Stimulated activated CD8-positive, alpha-beta memory T cell treated with anti-CD3 and anti-CD28 coated beads, Interleukin-4, amount 100 ng/mL, for 4 hours (primary cell): ENCODE measurements around the gene PIGO.

Source experiments
- DNase-seq, 2 donors: peaks; one replicate each; pipeline ENCODE4 v3.0.0-alpha.2; 2020; ENCODE audit warnings: low read depth in 2 of 2, low spot score in 1 of 2

The PIGO gene

GRCh38 chr9:35096035-35096849 lies at the start of gene PIGO:
Gene PIGO (minus strand): TSS chr9:35096591. CDS start chr9:35095565, 1,026 bp downstream.
- DNase-seq, result peak; percentile 73 to 78

GRCh38 chr9:35142037-35142436 lies 45.6 kb upstream of the PIGO start:
- no peak for DNase-seq

GRCh38 chr9:35140093-35140492 lies 43.7 kb upstream of the PIGO start:
- no peak for DNase-seq

GRCh38 chr9:35136866-35137265 lies 40.5 kb upstream of the PIGO start:
- no peak for DNase-seq

GRCh38 chr9:35135988-35136387 lies 39.6 kb upstream of the PIGO start:
- DNase-seq, result no peak

GRCh38 chr9:35134920-35135319 lies 38.5 kb upstream of the PIGO start:
- no peak for DNase-seq

GRCh38 chr9:35116898-35117551 lies 20.6 kb upstream of the PIGO start:
- DNase-seq, result peak; percentile 70 to 71

GRCh38 chr9:35116539-35116897 lies 20.1 kb upstream of the PIGO start:
- DNase-seq, result no peak

- DNase-seq, result peak; percentile 66 to 86
Measured at GRCh38 chr9:35115680-35116538, 19.5 kb upstream of the PIGO start, which contains the start of gene ATOSB. Gene ATOSB (minus strand): TSS chr9:35115862. CDS start chr9:35108274, 7,588 bp downstream.

GRCh38 chr9:35114840-35115628 lies 18.6 kb upstream of the PIGO start:
- no peak for DNase-seq

GRCh38 chr9:35114113-35114839 lies 17.9 kb upstream of the PIGO start:
- DNase-seq, result peak in 1 of 2 donors; percentile 40

GRCh38 chr9:35112257-35113020 lies 16.0 kb upstream of the PIGO start:
- no peak for DNase-seq

- peak; percentile 87 to 92 for DNase-seq
Measured at GRCh38 chr9:35111001-35111933, 14.9 kb upstream of the PIGO start.

GRCh38 chr9:35110327-35110761 lies 14.0 kb upstream of the PIGO start:
- DNase-seq, result no peak

GRCh38 chr9:35108946-35109575 lies 12.7 kb upstream of the PIGO start:
- DNase-seq, result no peak

- DNase-seq, result no peak
Measured at GRCh38 chr9:35108461-35108860, 12.1 kb upstream of the PIGO start.
